ENCODE measurements around the gene FOCAD.

The FOCAD gene

GRCh38 chr9:20784196-20784595 is 100.1 kb downstream of the FOCAD start:
- H3K36me3 ChIP-seq (ENCODE audit: control insufficient read depth, insufficient read depth, low read length), result no peaks in the 10 kb centered on the region
- H3K4me3 ChIP-seq (ENCODE audit: low read length), result no peak overlapping the region
- no peaks in the 10 kb centered on the region for H3K9me3 ChIP-seq (ENCODE audit: control insufficient read depth, low read length)
- no peaks in the 10 kb centered on the region for H3K4me1 ChIP-seq (ENCODE audit: control insufficient read depth, insufficient read depth, low read length)
- no peak overlapping the region for H3K9ac ChIP-seq (ENCODE audit: low read length)
- H3K27me3 ChIP-seq (ENCODE audit: control insufficient read depth, insufficient read depth, low read length), result no peaks in the 10 kb centered on the region

DNA sequence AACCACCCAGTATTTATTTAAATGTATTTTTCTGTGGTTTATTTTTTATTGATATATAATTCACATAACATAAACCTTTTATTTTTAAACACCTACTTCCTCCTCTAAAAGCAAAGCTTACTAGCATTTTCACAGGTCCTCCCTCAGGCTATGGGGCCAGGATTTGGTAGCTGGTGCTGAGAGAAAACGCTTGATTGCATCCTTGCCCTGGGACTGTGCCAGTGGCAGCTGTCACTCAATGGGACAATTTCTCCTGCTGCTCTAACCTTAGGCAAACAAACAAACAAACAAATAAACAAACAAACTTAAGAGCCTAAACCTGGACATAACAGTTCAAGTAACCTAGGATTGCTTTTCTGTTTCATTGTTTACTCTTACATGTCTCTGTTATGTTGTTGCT is 102.7 kb downstream of the FOCAD start:
- Histone ChIP-seq H3K9me3 (ENCODE audit: control insufficient read depth, low read length) (no peaks in the 10 kb centered on the region), H3K36me3 (ENCODE audit: control insufficient read depth, insufficient read depth, low read length) (no peaks in the 10 kb centered on the region), H3K9ac (ENCODE audit: low read length) (no peak overlapping the region), H3K4me3 (ENCODE audit: low read length) (no peak overlapping the region), H3K4me1 (ENCODE audit: control insufficient read depth, insufficient read depth, low read length) (no peaks in the 10 kb centered on the region), H3K27me3 (ENCODE audit: control insufficient read depth, insufficient read depth, low read length) (no peaks in the 10 kb centered on the region)

DNA sequence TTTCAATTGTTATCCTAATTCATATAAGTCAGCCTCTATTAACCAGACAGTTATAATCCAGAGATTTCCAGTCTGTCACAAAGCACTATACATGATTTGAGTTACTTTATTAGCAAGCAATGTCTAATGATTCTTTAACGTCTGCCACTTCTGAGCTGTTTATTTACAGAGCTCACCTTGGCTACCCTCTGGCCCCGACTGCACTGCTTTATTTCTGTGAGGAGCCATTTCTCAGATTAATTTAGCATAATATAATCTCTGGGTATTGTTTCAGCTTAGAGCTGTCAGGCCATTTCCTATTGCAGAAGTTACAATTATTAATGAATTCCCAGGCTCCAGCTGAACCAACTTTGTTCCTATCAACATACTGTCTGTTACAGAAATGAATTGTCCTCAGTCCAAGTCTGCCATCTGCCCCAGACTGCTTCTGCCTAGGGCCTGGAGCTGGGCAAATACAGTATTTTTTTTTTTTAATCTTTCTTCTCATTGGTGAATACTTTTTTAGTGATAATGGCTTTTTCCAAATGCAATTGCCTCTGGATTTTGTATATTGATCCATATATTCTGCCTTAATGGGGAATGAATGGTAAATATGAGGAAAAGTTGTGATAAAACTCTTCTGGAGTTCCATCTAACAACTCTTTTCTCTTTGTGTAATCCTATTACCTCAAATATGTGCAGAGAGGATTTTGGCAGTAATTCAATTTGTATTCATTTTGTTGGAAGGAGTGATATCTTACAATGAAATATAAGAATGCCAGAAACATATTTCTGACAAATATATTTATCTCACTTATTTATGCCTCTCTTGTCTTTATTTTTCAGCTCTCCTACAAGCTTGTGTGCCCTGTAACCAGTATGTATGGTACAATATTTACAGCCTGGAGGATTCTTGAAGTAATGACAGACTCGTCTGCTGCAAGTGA is 104.7 kb downstream of the FOCAD start:
- no peaks in the 10 kb centered on the region for H3K36me3 ChIP-seq (ENCODE audit: control insufficient read depth, insufficient read depth, low read length)
- H3K4me3 ChIP-seq (ENCODE audit: low read length), result no peak overlapping the region
- no peaks in the 10 kb centered on the region for H3K9me3 ChIP-seq (ENCODE audit: control insufficient read depth, low read length)
- H3K9ac ChIP-seq (ENCODE audit: low read length), result no peak overlapping the region
- H3K27me3 ChIP-seq (ENCODE audit: control insufficient read depth, insufficient read depth, low read length), result no peaks in the 10 kb centered on the region
- H3K4me1 ChIP-seq (ENCODE audit: control insufficient read depth, insufficient read depth, low read length), result no peaks in the 10 kb centered on the region

DNA sequence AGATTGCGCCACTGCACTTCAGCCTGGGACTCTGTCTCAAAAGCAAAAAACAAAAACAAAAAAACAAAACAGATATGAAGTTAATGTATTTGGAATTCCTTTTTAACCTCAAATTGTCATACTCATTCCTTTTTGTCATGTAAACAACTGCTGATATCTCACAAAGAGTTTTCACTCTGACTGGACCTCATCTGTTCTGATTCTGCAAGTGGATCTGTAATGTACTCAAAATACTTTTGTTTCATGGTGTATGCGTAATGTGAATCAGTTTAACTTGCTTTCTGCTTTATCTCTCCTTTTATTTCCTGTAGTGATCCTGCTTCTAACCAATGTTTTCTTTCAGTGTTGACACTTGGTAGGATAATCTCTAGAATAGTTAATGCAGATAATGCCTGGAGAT is 106.7 kb downstream of the FOCAD start:
- H3K27me3 ChIP-seq (ENCODE audit: control insufficient read depth, insufficient read depth, low read length), result no peaks in the 10 kb centered on the region
- H3K36me3 ChIP-seq (ENCODE audit: control insufficient read depth, insufficient read depth, low read length), result no peaks in the 10 kb centered on the region
- H3K9me3 ChIP-seq (ENCODE audit: control insufficient read depth, low read length), result no peaks in the 10 kb centered on the region
- H3K4me3 ChIP-seq (ENCODE audit: low read length), result no peak overlapping the region
- no peaks in the 10 kb centered on the region for H3K4me1 ChIP-seq (ENCODE audit: control insufficient read depth, insufficient read depth, low read length)
- H3K9ac ChIP-seq (ENCODE audit: low read length), result no peak overlapping the region

GRCh38 chr9:20791682-20792081 is 107.6 kb downstream of the FOCAD start:
- Histone ChIP-seq H3K9me3 (ENCODE audit: control insufficient read depth, low read length) (no peaks in the 10 kb centered on the region), H3K36me3 (ENCODE audit: control insufficient read depth, insufficient read depth, low read length) (no peaks in the 10 kb centered on the region), H3K4me1 (ENCODE audit: control insufficient read depth, insufficient read depth, low read length) (no peaks in the 10 kb centered on the region), H3K9ac (ENCODE audit: low read length) (no peak overlapping the region), H3K27me3 (ENCODE audit: control insufficient read depth, insufficient read depth, low read length) (no peaks in the 10 kb centered on the region), H3K4me3 (ENCODE audit: low read length) (no peak overlapping the region)

DNA sequence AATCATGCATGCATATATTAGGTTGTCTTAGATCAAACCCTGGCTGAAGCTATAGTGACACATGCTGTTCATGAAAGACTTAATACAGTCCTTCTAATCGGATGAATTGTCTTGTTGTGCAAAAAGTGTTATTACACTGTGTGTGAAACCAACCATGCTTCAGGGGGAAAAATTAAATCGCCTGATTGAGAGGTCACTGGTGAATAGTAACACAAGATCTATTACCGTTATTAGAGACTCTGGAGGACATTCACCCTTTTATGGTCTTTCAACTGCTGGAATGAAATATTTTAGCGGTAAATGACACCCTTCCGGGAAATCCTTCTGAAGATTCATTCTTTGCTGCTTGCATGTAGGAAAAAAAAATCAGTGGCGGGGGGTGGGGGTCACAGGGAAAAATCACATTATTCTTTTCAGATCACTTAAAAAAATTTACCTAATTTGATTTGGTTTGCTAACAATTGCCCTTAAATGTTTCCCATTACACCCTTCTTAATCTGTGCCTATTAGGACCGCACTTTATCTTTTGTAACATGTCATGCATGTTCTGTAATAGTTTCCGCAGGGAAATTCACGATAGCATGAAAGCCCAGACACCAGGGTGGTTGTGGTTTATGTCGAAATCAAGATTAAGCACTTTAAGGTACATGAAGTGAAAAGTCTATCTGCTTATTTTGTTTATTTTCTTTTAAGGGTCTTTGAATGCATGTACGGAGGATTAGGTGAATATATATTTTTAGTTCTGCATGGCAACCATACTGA is 120.6 kb downstream of the FOCAD start:
- Histone ChIP-seq H3K4me1 (ENCODE audit: control insufficient read depth, insufficient read depth, low read length) (no peaks in the 10 kb centered on the region), H3K4me3 (ENCODE audit: low read length) (no peak overlapping the region), H3K9me3 (ENCODE audit: control insufficient read depth, low read length) (no peaks in the 10 kb centered on the region), H3K36me3 (ENCODE audit: control insufficient read depth, insufficient read depth, low read length) (no peaks in the 10 kb centered on the region), H3K9ac (ENCODE audit: low read length) (no peak overlapping the region), H3K27me3 (ENCODE audit: control insufficient read depth, insufficient read depth, low read length) (no peaks in the 10 kb centered on the region)

DNA sequence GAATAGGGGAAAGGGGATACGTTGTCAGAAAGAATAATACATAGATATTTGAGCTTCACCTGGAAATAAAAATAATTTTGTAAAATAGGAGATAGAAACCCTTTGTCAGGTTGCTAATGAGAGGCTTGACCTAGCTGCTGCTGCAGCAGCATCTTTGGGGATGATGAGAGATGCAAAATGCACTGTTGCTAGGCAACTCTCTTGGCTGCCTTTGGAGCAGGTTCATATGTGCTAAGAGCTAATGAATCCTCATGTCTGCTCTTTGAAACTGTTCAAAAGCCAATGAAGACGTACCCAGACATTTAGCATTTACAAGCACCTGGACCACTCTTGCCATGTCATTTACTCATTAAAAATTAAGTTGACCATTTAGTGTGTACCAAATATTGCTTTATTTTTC is 121.7 kb downstream of the FOCAD start:
- Histone ChIP-seq H3K4me3 (ENCODE audit: low read length) (no peak overlapping the region), H3K27me3 (ENCODE audit: control insufficient read depth, insufficient read depth, low read length) (no peaks in the 10 kb centered on the region), H3K4me1 (ENCODE audit: control insufficient read depth, insufficient read depth, low read length) (no peaks in the 10 kb centered on the region), H3K9me3 (ENCODE audit: control insufficient read depth, low read length) (no peaks in the 10 kb centered on the region), H3K9ac (ENCODE audit: low read length) (no peak overlapping the region), H3K36me3 (ENCODE audit: control insufficient read depth, insufficient read depth, low read length) (no peaks in the 10 kb centered on the region)

- H3K4me3 ChIP-seq (ENCODE audit: low read length), result no peak overlapping the region
Measured at GRCh38 chr9:20808002-20808401, 123.9 kb downstream of the FOCAD start.

DNA sequence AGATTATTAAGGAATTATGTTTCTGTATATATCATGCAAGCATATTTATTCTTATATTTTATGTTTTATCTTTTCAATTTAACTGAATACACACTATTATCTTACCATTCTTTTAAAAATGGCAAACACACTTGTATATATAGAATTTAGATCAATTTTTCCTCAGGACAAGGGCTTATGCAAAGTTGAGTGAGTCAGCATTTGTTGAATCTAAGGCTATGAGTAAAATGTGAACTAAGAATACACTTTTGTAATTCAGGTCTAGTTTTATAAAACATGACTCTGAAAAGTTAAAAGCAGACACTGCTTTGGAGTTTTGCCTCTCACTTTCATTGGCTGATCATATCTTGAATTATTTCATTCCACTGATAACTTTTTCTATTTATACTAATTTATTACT is 127.8 kb downstream of the FOCAD start:
- peaks cover 3% of the 10 kb centered on the region for H3K4me1 ChIP-seq (ENCODE audit: control insufficient read depth, insufficient read depth, low read length)
- H3K9me3 ChIP-seq (ENCODE audit: control insufficient read depth, low read length), result no peaks in the 10 kb centered on the region
- H3K27me3 ChIP-seq (ENCODE audit: control insufficient read depth, insufficient read depth, low read length), result no peaks in the 10 kb centered on the region
- H3K4me3 ChIP-seq (ENCODE audit: low read length), result no peak overlapping the region
- no peak overlapping the region for H3K9ac ChIP-seq (ENCODE audit: low read length)
- no peaks in the 10 kb centered on the region for H3K36me3 ChIP-seq (ENCODE audit: control insufficient read depth, insufficient read depth, low read length)

More at GRCh38 chr9:20808002-20808401, 123.9 kb downstream of the FOCAD start:
- Histone ChIP-seq H3K4me1 (ENCODE audit: control insufficient read depth, insufficient read depth, low read length) (no peaks in the 10 kb centered on the region), H3K27me3 (ENCODE audit: control insufficient read depth, insufficient read depth, low read length) (no peaks in the 10 kb centered on the region), H3K36me3 (ENCODE audit: control insufficient read depth, insufficient read depth, low read length) (no peaks in the 10 kb centered on the region), H3K9me3 (ENCODE audit: control insufficient read depth, low read length) (no peaks in the 10 kb centered on the region), H3K9ac (ENCODE audit: low read length) (no peak overlapping the region)

DNA sequence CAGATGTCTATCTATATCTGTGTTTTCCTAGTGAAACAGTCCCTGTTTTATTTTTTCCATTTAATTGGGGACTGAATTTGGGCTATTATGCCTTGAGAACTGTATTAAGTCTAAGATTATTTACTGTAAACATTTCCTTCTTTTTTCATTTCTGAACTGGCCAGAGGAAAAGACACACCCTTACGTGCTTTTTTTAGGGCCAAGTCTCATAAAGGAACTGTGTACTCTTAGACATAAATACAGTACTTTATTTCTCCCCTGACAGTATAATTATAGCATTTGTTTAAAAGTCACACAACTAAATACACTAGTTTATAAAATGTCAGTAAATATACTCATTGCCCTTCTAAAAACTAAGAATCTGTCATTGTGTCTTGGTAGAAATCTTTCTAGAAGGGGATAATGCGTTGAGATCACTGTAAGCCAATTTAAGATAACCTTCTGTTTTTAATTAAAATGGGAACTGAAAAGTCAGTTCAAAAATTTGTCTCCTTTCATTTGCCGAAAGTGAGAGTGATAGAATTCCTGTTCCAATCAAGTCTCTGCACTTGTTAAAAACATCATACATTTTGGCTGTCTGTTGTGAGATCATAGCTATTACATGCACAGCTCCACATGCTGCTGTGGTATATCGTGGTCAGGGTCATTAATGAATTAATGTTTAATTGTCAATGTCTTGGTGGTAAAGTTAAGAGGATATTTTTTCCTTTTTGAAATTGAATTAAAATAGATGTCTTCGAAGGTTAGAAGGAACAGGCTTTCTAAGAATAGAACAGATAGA is 132.1 kb downstream of the FOCAD start:
- Histone ChIP-seq H3K36me3 (ENCODE audit: control insufficient read depth, insufficient read depth, low read length) (no peaks in the 10 kb centered on the region), H3K27me3 (ENCODE audit: control insufficient read depth, insufficient read depth, low read length) (no peaks in the 10 kb centered on the region), H3K4me1 (ENCODE audit: control insufficient read depth, insufficient read depth, low read length) (peaks cover 3% of the 10 kb centered on the region), H3K4me3 (ENCODE audit: low read length) (no peak overlapping the region), H3K9me3 (ENCODE audit: control insufficient read depth, low read length) (no peaks in the 10 kb centered on the region), H3K9ac (ENCODE audit: low read length) (no peak overlapping the region)

- H3K9ac ChIP-seq (ENCODE audit: low read length), result no peak overlapping the region
- no peaks in the 10 kb centered on the region for H3K4me1 ChIP-seq (ENCODE audit: control insufficient read depth, insufficient read depth, low read length)
- no peak overlapping the region for H3K4me3 ChIP-seq (ENCODE audit: low read length)
- H3K9me3 ChIP-seq (ENCODE audit: control insufficient read depth, low read length), result no peaks in the 10 kb centered on the region
- H3K36me3 ChIP-seq (ENCODE audit: control insufficient read depth, insufficient read depth, low read length), result no peaks in the 10 kb centered on the region
- no peaks in the 10 kb centered on the region for H3K27me3 ChIP-seq (ENCODE audit: control insufficient read depth, insufficient read depth, low read length)
Measured at GRCh38 chr9:20823051-20823450, 139.0 kb downstream of the FOCAD start.

GRCh38 chr9:20831028-20831427 is 147.0 kb downstream of the FOCAD start:
- Histone ChIP-seq H3K36me3 (ENCODE audit: control insufficient read depth, insufficient read depth, low read length) (no peaks in the 10 kb centered on the region), H3K4me3 (ENCODE audit: low read length) (no peak overlapping the region), H3K9ac (ENCODE audit: low read length) (no peak overlapping the region), H3K4me1 (ENCODE audit: control insufficient read depth, insufficient read depth, low read length) (no peaks in the 10 kb centered on the region), H3K27me3 (ENCODE audit: control insufficient read depth, insufficient read depth, low read length) (no peaks in the 10 kb centered on the region), H3K9me3 (ENCODE audit: control insufficient read depth, low read length) (no peaks in the 10 kb centered on the region)

All from mucosa of stomach (tissue), 1 donor.